ENCODE measurements around the gene CHST12.
"Not testable (repeated sequence)": the region's sequence is repeated elsewhere in the genome, so short reads cannot be mapped to it uniquely, and the experiment has no call there.

Gene CHST12

GRCh38 chr7:2403014-2403717 lies at the start of gene CHST12:
Gene CHST12 (plus strand): TSS chr7:2403611. CDS start chr7:2432640, 29,029 bp downstream.
- peak; percentile 94 for DNase-seq

GRCh38 chr7:2353936-2354185 lies 49.5 kb upstream of the CHST12 start:
- peak; percentile 90 for DNase-seq

- peak; percentile 96 for DNase-seq
Observed at GRCh38 chr7:2354186-2354938, 49.0 kb upstream of the CHST12 start, which contains the start of gene EIF3B. Gene EIF3B (plus strand): TSS chr7:2354827. CDS start chr7:2354922, 95 bp downstream.

GRCh38 chr7:2354939-2355704 lies 48.3 kb upstream of the CHST12 start:
- no peak for DNase-seq

GRCh38 chr7:2355705-2356008 lies 47.8 kb upstream of the CHST12 start:
- DNase-seq: no peak

GRCh38 chr7:2357165-2357564 lies 46.2 kb upstream of the CHST12 start:
- DNase-seq: no peak

GRCh38 chr7:2357571-2357970 lies 45.8 kb upstream of the CHST12 start:
- no peak for DNase-seq

GRCh38 chr7:2358968-2359527 lies 44.4 kb upstream of the CHST12 start:
- DNase-seq: no peak

GRCh38 chr7:2359610-2360009 lies 43.8 kb upstream of the CHST12 start:
- DNase-seq: no peak

GRCh38 chr7:2360796-2361195 lies 42.6 kb upstream of the CHST12 start:
- no peak for DNase-seq

- no peak for DNase-seq
Observed at GRCh38 chr7:2362385-2363088, 40.9 kb upstream of the CHST12 start.

- DNase-seq: no peak
Observed at GRCh38 chr7:2369139-2369538, 34.3 kb upstream of the CHST12 start.

GRCh38 chr7:2371329-2371728 lies 32.1 kb upstream of the CHST12 start:
- no peak for DNase-seq

- DNase-seq: no peak
Observed at GRCh38 chr7:2372724-2373123, 30.7 kb upstream of the CHST12 start.

- DNase-seq: no peak
Observed at GRCh38 chr7:2373124-2373556, 30.3 kb upstream of the CHST12 start.

GRCh38 chr7:2373646-2374045 lies 29.8 kb upstream of the CHST12 start:
- no peak for DNase-seq

GRCh38 chr7:2374401-2374800 lies 29.0 kb upstream of the CHST12 start:
- DNase-seq: no peak

GRCh38 chr7:2374830-2375728 lies 28.3 kb upstream of the CHST12 start:
- no peak for DNase-seq

- DNase-seq: no peak
Observed at GRCh38 chr7:2376351-2377154, 26.9 kb upstream of the CHST12 start.

- DNase-seq: not testable (repeated sequence)
Observed at GRCh38 chr7:2377492-2377891, 25.9 kb upstream of the CHST12 start.

- DNase-seq: not testable (repeated sequence)
Observed at GRCh38 chr7:2378125-2378524, 25.3 kb upstream of the CHST12 start.
